Hepatocyte (in vitro differentiated cells): ENCODE data around the gene CENPF.

Experiments used
- EZH2phosphoT487 ChIP-seq: fragments of 200-600 bp; sonication (generic); IDR thresholded peaks from one replicate; pipeline ENCODE4 v1.6.1; 2018; ENCODE audit warnings: antibody characterized with exemption, mild to moderate bottlenecking, low read depth, moderate library complexity; ENCODE audit not compliant: unreplicated experiment, severe bottlenecking
- TF ChIP-seq, protein P1 (sequence below): fragments of 200-600 bp; sonication (generic); IDR thresholded peaks from 2 replicates; pipeline ENCODE4 v1.5.1; 2016; ENCODE audit warnings: antibody characterized with exemption, mild to moderate bottlenecking; ENCODE audit not compliant: poor library complexity

DNA sequence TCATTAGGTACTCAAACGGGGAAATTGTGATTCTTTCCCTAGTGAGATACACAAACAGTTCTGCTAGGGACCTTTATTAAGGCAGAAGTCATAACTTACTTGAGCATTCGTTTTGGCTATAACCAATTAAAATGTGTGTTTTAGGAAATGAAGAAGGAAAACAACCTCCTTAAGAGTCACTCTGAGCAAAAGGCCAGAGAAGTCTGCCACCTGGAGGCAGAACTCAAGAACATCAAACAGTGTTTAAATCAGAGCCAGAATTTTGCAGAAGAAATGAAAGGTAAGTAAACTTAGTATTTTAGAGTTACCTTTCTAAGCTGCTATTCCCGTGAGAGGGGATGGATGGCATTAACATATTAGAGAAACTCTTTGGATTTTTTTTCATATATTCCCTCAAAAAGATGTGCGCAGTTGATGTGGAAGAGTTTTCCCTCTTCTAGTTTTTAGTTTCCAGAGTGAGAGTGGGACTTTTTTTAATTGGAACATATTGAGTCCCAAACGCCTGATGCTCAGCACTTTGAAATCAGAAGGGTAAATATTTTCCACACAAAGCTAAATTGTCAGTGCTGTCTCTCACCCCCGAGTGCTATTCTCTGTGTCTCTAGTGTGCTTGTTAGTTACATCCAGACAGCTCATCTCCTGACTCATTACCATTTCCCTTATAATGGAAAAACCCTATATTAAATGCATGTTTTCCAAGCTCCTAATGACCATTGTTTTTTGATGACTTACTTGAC is 34.9 kb downstream of the CENPF start:
- TF ChIP-seq, protein P1, sequence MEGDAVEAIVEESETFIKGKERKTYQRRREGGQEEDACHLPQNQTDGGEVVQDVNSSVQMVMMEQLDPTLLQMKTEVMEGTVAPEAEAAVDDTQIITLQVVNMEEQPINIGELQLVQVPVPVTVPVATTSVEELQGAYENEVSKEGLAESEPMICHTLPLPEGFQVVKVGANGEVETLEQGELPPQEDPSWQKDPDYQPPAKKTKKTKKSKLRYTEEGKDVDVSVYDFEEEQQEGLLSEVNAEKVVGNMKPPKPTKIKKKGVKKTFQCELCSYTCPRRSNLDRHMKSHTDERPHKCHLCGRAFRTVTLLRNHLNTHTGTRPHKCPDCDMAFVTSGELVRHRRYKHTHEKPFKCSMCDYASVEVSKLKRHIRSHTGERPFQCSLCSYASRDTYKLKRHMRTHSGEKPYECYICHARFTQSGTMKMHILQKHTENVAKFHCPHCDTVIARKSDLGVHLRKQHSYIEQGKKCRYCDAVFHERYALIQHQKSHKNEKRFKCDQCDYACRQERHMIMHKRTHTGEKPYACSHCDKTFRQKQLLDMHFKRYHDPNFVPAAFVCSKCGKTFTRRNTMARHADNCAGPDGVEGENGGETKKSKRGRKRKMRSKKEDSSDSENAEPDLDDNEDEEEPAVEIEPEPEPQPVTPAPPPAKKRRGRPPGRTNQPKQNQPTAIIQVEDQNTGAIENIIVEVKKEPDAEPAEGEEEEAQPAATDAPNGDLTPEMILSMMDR, result peak; percentile 76
- no peak for TF ChIP-seq EZH2phosphoT487
